ENCODE data around the gene IL20RA.
"Not testable (repeated sequence)": the region's sequence is repeated elsewhere in the genome, so short reads cannot be mapped to it uniquely, and the experiment has no call there.

DNA sequence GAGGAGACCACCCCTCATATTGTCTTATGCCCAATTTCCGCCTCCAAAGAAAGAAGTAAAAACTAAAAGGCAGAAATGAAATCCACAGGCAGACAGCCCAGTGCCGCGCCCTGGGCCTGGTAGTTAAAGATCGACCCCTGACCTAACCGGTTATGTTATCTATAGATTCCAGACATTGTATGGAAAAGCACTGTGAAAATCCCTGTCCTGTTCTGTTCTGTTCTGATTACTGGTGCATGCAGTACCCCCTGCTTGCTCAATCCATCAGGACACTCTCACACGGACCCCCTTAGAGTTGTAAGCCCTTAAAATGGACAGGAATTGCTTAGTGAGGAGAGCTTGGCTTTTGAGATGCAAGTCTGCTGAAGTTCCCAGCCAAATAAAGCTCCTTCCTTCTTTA lies 84.8 kb downstream of the IL20RA start:
- not testable (repeated sequence) for TF ChIP-seq POLR2A (IDR thresholded peaks at IDR 0.05)
- TF ChIP-seq, protein P1, sequence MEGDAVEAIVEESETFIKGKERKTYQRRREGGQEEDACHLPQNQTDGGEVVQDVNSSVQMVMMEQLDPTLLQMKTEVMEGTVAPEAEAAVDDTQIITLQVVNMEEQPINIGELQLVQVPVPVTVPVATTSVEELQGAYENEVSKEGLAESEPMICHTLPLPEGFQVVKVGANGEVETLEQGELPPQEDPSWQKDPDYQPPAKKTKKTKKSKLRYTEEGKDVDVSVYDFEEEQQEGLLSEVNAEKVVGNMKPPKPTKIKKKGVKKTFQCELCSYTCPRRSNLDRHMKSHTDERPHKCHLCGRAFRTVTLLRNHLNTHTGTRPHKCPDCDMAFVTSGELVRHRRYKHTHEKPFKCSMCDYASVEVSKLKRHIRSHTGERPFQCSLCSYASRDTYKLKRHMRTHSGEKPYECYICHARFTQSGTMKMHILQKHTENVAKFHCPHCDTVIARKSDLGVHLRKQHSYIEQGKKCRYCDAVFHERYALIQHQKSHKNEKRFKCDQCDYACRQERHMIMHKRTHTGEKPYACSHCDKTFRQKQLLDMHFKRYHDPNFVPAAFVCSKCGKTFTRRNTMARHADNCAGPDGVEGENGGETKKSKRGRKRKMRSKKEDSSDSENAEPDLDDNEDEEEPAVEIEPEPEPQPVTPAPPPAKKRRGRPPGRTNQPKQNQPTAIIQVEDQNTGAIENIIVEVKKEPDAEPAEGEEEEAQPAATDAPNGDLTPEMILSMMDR (IDR thresholded peaks at IDR 0.05) = not testable (repeated sequence)
